Measurements from ENCODE around the gene UCP3.

The UCP3 gene

DNA sequence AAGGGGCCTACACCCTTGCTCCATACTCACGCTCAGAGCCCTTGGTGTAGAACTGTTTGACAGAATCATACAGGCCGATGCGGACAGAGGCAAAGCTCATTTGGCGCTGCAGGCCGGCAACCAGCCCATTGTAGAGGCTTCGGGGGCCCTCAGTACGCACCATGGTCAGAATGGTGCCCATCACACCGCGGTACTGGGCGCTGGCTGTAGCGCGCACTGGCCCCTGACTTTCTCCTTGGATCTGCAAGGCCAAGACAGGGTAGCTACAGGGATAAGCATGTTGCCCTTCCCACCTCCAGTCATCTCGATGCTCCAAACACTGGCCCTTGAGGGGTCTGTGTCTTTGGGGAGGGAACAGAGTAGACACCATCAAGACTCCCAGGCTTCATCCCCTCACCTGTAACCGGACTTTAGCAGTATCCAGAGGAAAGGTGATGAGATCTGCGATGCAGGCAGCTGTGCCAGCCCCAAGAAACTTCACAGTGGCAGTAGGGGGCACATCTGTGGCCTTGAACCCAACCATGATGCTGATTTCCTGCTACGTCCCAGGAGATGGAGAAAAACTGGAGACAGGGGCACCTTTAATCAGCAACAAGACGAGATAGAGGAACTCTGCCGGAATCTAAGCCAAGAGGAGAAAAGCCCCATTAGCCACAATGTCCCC is 30.9 kb downstream of the UCP3 start:
- no peak for TF ChIP-seq ZNF565 (CRISPR knock-in tag; conservative IDR thresholded peaks at IDR 0.05; ENCODE audit: low read depth)
- ATAC-seq = no peak

DNA sequence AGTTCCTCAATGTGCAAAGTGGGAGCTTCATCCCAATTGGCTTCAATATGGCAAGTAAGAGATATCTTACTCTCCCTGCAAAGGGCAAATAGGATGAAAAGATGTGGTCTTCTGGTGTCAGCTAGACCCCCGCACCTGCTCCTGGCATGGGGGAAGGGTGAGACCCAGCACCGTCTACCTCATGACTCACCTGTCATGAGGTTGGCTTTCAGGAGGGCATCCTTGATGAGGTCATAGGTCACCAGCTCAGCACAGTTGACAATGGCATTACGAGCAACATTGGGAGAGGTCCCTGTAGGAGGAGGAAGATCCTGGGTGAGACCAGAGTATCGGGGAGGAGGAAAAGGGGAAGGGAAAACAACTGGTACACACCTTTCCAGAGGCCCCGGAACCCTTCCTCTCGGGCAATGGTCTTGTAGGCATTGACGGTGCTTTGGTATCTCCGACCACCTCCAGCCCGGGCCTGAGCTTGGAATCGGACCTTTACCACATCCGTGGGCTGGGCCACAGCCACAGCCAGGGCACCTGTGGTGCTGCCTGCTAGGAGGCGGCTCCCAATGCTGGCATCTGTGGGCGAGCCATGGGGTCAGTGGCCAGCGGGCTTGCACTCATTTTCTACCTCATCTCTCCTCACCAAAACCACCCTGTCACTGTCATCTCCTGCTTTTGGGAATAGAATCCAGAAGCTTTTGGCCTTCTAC is 32.3 kb downstream of the UCP3 start:
- ATAC-seq = no peak

DNA sequence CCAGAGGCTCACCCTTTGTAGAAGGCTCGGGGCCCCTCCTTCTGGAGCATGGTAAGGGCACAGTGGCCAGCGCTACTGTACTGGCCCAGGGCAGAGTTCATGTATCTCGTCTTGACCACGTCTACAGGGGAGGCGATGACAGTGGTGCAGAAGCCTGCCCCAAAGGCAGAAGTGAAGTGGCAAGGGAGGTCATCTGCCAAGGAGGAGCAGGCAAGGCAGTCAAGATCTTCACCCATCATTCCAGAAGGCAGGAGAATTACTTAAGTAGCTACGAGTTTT is 33.5 kb downstream of the UCP3 start:
- no peak for ATAC-seq

More for the DNA sequence above, 32.3 kb downstream of the UCP3 start:
- no peak for TF ChIP-seq PPARA (CRISPR knock-in tag; IDR thresholded peaks at IDR 0.05; ENCODE audit: borderline replicate concordance)

DNA sequence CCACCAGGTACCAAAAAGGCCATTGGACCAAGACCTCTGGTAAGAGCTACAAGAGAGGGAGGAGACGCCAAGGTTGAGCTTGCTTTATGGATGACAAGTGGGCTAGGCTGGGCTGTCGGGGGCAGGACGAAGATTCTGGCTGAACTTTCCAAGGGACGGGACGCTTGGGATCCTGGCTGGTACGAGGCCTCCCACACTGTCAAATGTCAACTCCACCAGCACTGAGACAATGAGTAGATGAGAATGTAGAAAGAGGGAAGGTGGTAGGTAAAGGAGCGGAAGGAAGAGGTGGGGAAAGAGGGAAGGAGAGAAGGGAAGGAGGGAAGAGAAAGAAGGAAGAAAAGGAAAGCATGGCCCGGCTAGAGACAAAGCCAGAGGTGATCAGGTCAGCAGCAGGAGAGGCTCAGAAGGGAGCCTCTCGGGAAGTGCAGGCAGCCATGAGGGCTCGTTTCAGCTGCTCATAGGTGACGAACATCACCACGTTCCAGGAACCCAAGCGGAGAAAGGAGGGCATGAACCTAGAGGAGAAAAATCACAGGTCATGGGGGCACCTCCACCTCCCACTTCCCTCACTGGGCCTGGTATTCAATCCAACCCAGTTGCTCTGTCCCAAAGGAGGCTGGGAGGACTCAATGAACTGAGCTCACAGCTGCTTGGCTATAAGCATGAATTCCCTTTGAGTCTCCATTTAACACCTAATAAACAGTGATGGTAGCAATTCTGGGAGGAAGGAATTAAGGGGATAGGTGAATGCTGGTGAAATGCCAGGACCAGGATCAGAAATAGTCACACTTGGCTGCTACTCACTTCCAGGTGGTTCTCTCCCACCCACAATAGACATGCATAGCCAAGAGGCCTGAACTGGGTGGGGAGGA is 34.0 kb downstream of the UCP3 start:
- no peak for TF ChIP-seq ZNF565 (CRISPR knock-in tag; conservative IDR thresholded peaks at IDR 0.05; ENCODE audit: low read depth)
- no peak for TF ChIP-seq ZNF8 (CRISPR knock-in tag; IDR thresholded peaks at IDR 0.05)
- TF ChIP-seq, protein P1, sequence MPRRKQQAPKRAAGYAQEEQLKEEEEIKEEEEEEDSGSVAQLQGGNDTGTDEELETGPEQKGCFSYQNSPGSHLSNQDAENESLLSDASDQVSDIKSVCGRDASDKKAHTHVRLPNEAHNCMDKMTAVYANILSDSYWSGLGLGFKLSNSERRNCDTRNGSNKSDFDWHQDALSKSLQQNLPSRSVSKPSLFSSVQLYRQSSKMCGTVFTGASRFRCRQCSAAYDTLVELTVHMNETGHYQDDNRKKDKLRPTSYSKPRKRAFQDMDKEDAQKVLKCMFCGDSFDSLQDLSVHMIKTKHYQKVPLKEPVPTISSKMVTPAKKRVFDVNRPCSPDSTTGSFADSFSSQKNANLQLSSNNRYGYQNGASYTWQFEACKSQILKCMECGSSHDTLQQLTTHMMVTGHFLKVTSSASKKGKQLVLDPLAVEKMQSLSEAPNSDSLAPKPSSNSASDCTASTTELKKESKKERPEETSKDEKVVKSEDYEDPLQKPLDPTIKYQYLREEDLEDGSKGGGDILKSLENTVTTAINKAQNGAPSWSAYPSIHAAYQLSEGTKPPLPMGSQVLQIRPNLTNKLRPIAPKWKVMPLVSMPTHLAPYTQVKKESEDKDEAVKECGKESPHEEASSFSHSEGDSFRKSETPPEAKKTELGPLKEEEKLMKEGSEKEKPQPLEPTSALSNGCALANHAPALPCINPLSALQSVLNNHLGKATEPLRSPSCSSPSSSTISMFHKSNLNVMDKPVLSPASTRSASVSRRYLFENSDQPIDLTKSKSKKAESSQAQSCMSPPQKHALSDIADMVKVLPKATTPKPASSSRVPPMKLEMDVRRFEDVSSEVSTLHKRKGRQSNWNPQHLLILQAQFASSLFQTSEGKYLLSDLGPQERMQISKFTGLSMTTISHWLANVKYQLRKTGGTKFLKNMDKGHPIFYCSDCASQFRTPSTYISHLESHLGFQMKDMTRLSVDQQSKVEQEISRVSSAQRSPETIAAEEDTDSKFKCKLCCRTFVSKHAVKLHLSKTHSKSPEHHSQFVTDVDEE (CRISPR knock-in tag; IDR thresholded peaks at IDR 0.05) = no peak
- TF ChIP-seq TOX (CRISPR knock-in tag; IDR thresholded peaks at IDR 0.05; ENCODE audit: borderline replicate concordance) = no peak
- TF ChIP-seq ZFP30 (CRISPR knock-in tag; IDR thresholded peaks at IDR 0.05) = no peak
- TF ChIP-seq BACH2 (CRISPR knock-in tag; IDR thresholded peaks at IDR 0.05; ENCODE audit: borderline replicate concordance) = no peak
- TF ChIP-seq, protein P2, sequence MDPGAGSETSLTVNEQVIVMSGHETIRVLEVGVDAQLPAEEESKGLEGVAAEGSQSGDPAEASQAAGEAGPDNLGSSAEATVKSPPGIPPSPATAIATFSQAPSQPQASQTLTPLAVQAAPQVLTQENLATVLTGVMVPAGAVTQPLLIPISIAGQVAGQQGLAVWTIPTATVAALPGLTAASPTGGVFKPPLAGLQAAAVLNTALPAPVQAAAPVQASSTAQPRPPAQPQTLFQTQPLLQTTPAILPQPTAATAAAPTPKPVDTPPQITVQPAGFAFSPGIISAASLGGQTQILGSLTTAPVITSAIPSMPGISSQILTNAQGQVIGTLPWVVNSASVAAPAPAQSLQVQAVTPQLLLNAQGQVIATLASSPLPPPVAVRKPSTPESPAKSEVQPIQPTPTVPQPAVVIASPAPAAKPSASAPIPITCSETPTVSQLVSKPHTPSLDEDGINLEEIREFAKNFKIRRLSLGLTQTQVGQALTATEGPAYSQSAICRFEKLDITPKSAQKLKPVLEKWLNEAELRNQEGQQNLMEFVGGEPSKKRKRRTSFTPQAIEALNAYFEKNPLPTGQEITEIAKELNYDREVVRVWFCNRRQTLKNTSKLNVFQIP (CRISPR knock-in tag; IDR thresholded peaks at IDR 0.05; ENCODE audit: borderline replicate concordance, low read depth) = no peak
- no peak for TF ChIP-seq TCF4 (CRISPR knock-in tag; IDR thresholded peaks at IDR 0.05; ENCODE audit: borderline replicate concordance)
- TF ChIP-seq ZC3H10 (CRISPR knock-in tag; IDR thresholded peaks at IDR 0.05) = no peak
- no peak for TF ChIP-seq RARB (CRISPR knock-in tag; IDR thresholded peaks at IDR 0.05)
- TF ChIP-seq GLIS3 (CRISPR knock-in tag; IDR thresholded peaks at IDR 0.05) = no peak
- TF ChIP-seq, protein P3, sequence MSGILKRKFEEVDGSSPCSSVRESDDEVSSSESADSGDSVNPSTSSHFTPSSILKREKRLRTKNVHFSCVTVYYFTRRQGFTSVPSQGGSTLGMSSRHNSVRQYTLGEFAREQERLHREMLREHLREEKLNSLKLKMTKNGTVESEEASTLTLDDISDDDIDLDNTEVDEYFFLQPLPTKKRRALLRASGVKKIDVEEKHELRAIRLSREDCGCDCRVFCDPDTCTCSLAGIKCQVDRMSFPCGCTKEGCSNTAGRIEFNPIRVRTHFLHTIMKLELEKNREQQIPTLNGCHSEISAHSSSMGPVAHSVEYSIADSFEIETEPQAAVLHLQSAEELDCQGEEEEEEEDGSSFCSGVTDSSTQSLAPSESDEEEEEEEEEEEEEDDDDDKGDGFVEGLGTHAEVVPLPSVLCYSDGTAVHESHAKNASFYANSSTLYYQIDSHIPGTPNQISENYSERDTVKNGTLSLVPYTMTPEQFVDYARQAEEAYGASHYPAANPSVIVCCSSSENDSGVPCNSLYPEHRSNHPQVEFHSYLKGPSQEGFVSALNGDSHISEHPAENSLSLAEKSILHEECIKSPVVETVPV (CRISPR knock-in tag; IDR thresholded peaks at IDR 0.05) = no peak
- no peak for ATAC-seq

More for the DNA sequence above, 33.5 kb downstream of the UCP3 start:
- TF ChIP-seq ISL1 (CRISPR knock-in tag; IDR thresholded peaks at IDR 0.05) (no peak), BACH2 (CRISPR knock-in tag; IDR thresholded peaks at IDR 0.05; ENCODE audit: borderline replicate concordance) (no peak), GLIS3 (CRISPR knock-in tag; IDR thresholded peaks at IDR 0.05) (no peak), ESRRG (CRISPR knock-in tag; IDR thresholded peaks at IDR 0.05) (no peak), RARB (CRISPR knock-in tag; IDR thresholded peaks at IDR 0.05) (no peak), ZC3H10 (CRISPR knock-in tag; IDR thresholded peaks at IDR 0.05) (no peak), SNAI2 (CRISPR knock-in tag; IDR thresholded peaks at IDR 0.05) (no peak)
- TF ChIP-seq, protein P2 (CRISPR knock-in tag; IDR thresholded peaks at IDR 0.05; ENCODE audit: borderline replicate concordance, low read depth) = no peak

Data from SK-N-SH treated with all-trans-retinoic acid at 6 μM for 48 hours (cell line).